GM19351 (cell line): ENCODE measurements around the gene ARFGAP2.
A peak's percentile ranks its signal among the peaks of the same experiment; 100 is the strongest.

Source experiments
- ATAC-seq: cut with Tn5 transposase; IDR thresholded peaks from one replicate; pipeline ENCODE4 v1.9.1; 2021; ENCODE audit warnings: mild to moderate bottlenecking, moderate library complexity; ENCODE audit not compliant: unreplicated experiment

The ARFGAP2 gene

DNA sequence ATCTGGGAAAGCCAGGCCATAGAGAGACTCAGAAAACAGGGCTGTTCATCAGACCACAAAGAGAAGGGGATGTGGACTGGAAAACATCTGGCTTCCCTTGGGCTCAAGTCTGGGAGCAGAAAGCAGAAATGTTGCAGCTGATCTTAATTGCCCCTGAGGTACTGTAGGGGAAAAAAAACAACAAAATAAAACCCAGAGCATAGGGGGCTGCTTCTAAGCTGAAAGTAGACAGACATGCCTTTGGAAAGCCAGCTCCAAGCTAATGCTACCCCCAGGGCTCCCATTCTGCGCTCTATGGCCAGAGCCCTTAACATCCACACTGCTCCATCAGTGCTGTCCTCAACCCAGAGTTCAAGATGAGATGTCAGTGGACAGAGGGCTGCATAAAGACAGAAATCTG, 11.6 kb upstream of the ARFGAP2 start:
- no peak for ATAC-seq

DNA sequence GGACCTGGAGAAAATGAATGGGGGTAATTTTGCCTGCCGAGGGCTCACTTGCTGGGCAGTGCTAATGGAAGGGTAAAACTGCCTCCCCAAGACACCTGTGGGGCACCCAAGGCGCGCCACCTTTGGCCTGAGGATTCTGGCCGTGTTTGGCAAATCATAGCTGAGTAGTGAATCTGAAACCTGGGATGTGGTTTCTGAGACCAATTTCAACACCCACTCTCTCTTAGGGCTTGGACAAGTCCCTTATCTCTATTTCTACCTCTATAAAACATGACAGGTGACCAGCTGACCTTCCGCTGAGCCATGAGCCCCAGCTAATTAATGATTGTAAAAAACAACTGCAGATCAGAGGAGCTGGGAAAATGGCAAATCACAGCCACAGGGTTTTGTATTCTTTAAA, 11.0 kb upstream of the ARFGAP2 start:
- ATAC-seq: no peak

DNA sequence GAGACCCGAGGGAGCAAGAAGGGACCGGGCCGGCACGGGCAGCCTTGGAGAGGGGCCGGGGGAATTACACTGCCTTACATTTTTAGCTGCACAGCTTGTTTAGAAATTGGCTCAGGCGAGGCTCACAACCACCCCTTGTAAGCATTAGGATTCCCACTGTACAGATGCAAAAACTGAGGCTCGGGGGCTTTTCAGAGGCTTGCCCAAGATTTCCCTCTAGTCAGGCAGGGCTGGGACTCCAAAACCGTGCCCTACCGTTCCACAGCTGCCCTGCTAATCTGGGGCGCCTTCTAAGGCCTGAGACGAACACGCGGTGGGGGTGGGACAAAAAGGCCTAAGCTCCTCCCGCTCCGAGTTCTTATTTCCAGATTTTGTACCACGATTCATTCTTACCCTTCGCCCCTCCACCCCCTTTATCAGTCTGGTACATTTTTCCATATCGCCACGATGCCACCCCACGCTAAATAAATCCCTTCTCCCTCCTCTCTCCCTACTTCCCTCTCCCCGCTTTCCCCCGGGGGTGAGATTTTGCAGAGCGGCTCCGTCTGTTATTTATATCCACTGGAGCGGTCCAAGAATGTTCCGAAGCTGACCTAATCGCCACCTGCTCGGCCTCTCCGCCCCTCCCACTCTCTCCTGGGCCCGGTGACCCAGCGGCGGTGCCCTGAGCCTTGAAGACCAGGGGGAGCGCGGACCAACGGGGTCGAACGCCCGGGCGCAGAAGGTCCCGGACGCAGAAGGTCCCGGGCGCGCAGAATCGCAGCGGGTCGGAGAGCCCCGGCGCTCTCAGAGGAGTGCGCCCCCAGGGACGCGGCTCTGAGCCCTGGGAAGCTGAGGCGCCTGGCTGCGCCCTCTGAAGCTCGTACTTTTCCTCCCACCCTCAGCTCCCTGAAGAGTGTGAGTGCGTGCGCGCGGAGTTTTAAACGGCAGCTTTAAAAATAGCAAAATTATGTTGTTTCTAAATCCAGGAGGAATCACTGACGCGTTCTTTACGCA, 10.3 kb upstream of the ARFGAP2 start:
- peak; percentile 41 for ATAC-seq

DNA sequence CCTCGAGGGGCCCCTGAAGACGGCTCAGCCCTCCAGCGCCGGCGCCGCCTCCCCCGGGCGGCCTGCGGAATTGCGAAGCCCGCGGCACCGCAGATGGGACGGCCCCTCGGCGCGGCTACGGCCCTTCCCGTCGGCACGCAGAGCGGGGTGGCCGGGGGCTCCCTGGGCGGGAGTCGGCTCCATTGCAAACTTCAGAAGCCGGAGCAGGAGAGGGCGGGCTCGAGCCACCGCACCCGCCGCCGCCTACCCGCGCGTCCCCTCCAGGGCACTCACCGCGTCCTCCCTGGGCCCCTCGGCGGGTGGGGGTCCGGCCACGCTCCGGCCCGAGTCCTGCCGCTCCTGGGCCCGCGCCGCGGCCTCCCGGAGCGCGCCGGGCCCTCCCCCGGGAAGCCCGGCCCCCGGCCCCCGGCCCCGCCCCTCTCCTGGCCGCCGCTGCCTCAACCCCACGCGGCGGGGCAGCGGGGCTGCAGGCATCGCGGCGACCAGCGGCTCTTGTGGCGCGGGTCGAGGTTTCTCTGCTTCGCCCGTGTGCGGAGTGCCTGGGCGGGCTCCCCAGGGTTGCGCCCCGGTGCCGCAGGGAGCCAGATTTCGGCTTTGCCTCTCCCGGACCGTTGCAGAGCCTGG, 9.5 kb upstream of the ARFGAP2 start, which contains the start of gene PACSIN3:
Gene PACSIN3 (minus strand): TSS at position 359 of the 624 bp plus-strand sequence. CDS start 3,707 bp downstream, outside the sequence.
- ATAC-seq: peak; percentile 60

DNA sequence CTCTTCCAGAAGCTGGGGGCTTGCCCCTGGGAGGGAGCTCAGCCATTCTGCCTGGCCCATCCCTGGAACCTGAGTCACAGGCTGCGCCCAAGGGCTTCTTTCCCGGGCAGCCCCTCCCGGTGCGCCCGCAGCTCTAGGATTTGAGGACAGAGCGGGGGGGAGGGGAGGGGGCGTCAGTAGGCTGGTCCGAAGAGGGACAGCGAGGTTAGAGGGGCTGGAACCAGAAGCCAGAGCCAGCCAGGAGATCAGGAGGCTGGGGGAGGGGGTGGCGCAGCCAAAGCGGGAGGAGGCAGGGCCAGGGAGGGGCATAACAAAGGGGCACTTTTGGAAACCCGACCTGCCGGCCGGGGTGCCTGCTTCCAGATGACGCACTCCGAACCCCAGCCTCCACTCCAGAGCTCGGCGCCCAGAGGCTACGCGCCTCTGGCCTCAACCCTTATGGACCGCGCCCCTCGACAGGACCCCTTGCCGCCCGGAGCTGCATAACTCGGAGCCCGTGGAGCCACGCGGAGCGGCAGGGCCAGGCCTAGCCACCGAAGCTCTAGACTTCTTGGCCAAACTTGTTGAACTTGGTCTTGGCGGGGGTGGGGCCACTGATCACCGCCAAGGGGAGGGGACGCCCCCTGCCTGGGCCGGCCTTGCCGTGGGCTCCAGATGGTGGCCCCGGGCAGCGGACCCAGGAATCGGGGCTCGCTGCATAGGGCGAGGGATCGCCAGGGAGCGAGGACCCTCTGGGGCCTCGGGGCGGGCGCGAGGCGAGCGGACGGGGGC, 8.8 kb upstream of the ARFGAP2 start:
- ATAC-seq: peak; percentile 14

DNA sequence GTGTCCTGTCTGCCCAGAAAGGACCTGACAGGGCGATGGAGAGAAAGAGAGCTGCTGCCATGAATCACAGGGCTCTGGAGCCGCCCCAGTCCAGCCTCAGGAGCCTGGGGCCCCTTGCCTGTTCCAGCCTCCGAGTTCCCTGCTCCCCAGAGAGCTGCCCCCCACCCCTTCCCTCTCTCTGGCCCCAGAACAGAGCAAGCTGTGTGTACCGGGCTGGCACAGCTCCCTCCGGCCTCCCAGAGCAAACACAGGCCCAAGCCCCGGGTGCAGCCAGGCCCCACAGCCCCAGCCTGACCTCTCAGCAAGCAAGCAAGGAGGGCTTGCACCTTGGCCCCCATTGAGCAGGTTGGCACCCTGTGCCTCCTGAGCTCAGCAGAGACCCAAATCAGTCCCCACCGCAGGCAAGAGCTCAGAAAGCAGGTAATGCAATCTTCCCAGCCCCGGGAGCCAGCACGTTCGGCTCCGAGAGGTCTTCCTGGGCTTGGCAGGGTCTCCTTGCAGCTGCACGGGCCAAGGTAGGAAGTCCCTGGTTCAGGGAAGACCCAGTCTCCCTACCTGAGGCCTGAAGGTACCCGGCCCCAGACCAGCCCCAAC, 8.1 kb upstream of the ARFGAP2 start:
- no peak for ATAC-seq

DNA sequence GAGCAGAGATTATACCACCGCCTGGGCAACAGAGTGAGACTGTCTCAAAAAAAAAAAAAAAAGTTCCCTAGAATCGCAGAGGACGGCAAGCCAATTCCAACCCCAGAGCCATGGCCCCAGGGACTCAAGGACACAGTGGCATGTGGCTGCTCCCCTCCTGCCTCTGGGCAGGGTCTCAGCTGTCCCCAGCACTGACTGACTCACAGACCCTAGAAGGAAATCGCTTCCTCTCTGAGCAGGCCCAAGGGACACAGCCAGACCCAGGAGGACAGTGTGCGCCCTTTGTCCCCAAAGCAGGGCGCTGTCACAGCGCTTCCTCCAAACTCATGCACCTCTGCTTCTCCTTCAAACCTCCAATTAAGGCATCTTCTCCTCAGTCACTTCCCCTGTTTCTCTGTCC, 7.3 kb upstream of the ARFGAP2 start:
- ATAC-seq: no peak

DNA sequence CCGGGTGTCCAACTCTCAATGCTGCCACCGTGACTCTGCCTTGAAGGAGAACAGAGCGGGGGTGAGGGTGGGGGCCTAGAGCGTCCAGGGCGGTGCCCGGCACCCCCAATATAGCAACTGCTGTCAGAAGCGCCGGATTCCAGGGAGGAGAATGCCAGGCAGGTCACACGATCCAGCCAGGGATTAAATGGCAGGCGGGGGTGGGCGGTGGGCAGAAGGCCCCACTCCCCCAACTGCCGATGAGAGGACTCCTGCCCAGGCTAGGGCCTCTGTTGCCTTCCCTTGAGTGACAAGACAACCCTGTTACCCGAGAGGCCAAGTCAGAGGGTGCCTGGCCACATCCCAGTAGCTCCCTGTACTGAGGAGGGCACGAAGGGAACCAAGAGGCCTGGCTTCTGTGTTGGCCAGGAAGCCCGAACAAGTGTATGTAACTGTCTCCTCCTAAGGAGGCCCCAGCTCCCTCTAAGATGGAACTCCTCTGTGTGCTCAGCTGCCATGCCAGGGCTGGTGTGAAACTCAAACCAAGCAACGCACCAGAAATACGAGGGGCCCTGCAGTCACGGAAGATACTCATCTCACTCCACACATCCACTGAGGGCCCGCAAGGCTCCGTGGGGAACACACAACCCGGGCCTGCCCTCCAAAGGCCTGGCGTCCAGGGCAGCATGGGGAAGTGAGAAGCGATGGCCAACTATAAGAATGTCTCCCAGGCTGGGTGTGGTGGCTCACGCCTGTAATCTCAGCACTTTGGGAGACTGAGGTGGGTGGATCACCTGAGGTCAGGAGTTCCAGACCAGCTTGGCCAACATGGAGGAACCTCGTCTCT, 6.6 kb upstream of the ARFGAP2 start:
- no peak for ATAC-seq

DNA sequence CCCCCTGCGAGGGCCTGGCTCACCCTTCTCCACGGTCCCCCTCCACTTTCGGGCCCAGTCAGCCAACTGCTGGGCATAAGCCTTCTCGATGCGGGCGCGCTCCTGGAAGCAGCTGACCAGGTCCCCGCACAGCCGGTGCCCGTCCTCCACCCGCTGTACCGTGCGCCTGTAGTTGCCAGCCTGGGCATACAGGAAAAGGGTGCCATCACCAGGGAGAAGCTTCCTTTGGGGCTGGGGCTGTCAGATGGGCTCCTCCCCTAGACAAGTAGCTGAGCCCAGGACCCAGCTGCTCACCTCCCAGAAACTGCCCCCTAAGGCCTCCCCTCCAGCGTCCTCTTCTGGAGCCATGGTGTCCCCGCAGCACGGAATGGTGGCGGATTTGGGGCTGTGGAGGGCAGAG, 5.7 kb upstream of the ARFGAP2 start:
- ATAC-seq: no peak

DNA sequence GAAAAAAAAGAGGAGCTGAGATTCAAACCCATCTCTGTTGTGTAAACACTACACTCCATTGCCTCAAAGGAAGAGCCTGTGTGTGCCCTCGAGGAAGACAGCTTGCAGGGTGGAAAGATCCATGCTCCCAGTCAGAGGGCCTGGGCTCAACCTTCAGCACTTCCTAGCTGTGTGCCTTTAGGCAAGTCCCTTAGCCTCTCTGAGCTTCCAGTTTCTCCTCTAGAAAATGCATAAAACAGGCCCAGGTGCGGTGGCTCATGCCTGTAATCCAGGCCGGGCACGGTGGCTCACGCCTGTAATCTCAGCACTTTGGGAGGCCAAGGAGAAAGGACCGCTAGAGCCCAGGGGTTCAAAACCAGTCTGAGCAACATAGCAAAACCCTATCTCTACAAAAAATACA, 4.6 kb upstream of the ARFGAP2 start:
- ATAC-seq: no peak

DNA sequence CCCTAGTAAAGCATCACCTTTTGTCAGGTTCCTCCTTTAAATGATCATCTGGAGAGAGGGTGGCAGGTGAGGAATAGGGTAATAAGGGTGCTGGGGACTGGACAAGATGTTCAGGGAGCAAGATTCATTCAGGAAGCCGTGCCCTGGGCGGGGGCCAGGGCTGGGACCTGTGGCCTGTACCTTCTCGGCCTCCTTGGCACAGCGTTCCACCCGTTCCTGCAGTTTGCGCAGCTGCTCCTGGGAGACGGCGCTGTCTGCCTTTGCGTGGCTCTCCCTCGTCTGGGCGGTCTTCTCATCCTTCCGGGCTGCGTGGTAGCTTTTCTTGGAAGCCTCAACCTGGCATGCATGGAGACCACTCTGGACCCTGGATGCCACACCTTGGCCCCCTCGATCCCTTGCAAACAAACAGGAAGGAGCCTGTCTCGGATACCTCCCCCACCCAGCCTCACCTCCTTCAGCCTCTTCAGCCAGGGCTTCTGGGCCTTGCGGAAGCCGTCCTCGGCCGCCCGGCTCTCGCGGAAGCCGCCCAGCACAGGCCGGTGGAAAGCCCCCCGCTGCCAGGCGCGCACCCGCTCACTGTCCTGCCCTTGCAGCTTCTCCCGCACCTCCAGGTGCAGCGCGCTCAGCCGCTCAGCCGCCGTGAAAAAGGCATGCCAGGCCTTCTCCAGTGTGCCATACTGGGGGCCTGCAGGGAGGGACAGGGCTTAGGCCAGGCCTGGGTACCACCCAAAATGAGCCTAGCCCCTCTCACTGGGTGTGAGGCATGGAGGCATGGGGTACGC, 3.5 kb upstream of the ARFGAP2 start:
- no peak for ATAC-seq

DNA sequence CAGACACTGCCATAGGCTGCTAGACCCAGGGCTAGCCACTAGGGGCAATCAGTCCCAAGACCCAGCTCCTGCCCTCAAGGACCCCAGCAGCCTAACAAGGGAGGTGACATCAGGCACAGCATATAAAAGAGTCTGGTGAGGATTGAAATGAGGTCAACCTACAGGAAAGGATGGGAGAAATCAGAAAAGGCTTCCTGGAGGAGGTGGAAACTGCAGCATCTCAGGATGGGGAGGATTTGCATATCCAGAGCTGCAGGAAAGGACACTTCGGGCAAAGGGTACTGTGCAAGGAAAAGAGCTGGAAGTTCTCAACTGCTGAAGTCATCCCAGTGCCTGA, 2.9 kb upstream of the ARFGAP2 start:
- ATAC-seq: peak; percentile 42

DNA sequence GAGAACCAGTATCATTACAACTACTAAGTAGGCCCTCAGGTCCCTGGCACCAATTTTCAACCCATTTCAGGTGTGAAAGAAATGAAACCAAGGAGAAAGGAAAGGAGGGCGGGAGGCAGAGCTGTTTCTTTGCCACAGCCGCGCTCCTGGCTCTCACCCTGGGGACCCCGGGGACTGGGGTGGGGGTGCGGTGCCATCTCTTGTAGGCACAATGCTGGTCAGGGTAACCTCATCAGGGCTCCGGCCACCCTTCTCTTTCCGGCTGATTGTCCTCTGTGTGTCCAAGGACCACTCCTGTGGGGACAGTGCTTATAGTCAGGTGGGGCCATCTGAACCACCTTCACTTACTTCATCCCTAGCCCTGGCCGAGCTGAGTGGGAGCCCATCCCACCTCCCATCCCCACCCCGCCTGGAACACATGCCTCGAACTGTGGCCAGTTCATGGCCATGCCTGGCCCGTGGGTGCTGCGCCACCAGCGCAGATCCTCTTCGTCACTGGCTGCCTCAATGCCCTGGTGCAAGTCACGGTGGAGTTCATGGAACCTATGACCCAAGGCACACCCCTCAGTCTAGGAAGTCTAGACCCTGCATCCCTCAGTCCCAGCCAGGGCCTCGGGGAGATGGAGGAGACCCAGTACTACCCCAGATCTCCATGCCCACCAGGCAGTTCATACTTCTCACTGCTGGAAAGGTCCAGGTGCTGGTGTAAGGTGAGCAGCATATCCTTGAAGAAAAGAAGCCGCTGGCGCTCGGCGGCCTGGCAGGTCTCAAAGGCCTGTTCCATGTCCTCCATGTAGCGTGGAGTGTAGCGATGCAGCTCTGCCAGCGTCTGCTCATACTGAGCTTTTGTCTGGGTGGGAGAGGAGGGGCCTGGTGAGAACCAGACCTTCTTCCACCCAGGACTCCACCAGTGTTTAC, 2.3 kb upstream of the ARFGAP2 start:
- ATAC-seq: no peak

DNA sequence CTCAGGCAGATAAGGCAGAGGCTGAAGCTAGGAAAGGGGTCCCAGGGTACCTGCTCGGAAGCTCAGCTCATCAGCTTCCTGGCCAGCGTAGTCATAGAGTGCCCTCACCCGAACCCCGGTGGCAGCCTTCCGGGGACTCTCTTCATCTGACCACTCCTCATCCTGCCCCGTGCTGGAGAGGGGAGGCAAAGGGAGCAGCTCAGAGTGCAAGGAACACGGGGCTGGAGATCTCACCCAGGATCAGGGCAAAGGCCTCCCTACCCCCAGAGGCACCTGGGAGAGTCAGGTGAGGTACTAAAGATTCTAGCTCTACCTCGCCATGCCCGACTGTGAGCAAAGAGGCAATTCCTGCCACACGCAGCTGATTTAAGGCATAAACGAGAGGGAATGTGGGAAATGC, 1.6 kb upstream of the ARFGAP2 start:
- no peak for ATAC-seq

DNA sequence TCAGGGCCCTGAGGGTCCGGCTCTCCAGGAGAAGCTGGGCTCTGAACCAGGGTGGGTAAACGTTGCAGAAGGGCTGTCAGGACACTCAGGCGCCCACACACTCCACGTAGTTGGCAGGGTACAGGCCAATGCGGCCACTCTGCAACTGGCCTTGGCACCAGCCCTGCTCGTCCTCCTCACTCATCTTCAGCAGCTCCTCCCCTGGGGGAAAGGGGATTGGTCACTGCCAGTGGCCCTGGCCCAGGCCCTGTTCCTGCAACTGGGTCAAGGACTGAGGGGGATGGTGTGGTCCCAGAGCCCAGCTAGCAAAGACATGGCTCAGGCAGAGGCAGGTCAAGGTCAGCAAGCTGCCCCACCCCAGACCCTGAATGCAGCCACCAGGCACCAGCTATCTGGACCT, 1.2 kb upstream of the ARFGAP2 start:
- no peak for ATAC-seq

DNA sequence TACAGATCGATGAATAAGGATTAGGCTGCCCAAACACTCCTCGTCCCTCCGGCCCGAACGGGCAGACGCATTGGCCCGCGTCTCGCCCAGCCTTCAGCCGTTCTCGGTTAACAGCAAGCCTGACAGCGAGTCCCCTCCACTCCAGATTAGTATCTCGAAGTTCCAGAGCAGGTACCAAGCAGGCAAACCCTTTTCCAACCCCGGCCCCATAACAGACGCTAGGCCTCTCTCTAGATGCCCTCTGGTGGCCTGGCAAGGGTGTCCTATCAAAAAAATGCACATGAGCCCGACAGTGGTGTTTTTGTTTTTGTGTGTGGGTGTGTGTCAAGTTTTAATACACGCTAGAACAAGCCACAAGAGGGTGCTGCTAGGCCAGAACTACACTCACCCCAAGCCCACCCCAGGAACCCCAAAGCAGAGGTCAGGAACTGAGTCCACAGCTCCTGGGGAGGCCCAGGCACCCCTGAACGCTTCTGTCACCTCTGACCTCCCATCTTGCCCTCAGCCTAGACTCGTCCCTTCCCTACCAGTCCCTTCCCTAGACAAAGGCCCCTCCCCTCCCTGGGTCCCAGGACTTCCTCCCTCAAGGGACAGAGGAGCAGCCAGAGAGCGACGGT, 658 bp upstream of the ARFGAP2 start:
- ATAC-seq: peak; percentile 45

DNA sequence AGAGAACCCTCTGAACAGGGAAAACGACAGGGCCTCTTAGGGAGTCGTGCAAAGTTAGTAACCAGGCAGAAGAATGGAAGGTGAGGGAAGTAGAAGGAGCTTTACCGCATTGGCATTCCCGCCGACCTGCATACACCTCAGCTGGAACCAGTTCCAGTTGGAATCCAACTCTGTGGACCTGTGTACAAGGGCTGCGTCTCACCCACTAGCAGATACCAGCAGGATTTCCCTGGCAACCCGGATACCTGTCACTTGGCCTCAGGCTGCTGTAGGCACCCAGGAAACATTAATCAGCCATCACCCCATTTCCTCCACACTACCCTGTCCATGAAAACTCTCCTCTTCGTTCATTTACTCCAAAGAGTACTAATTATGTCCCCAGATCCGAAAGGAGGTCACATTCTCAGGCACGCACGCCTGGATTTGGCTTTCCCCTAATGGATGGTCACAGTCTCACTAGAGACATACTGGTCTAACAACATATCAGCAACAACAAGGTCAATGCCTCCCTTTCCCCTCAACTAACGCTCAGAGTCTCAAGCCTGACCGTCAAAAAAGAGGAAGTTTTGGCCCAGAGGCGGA, 842 bp downstream of the ARFGAP2 start:
- no peak for ATAC-seq
